Suprapubic skin (tissue), 4 donors: ENCODE measurements around the gene RGS7.

ENCODE experiments used
- POLR2A ChIP-seq, 2 donors: fragments of 450-650 bp; IDR thresholded peaks; one replicate each; pipeline ENCODE4 v1.6.1; 2017; ENCODE audit warnings: antibody characterized with exemption in 2 of 2, mild to moderate bottlenecking in 2 of 2, moderate library complexity in 2 of 2
- POLR2AphosphoS5 ChIP-seq, 3 donors: sonication (generic); formaldehyde crosslinking; IDR thresholded peaks; one replicate each; pipeline ENCODE4 v1.6.1; 2017; ENCODE audit warnings: antibody characterized with exemption in 3 of 3
- TF ChIP-seq, protein P1 (sequence below), 2 donors: fragments of 200-600 bp in 1 of 2; fragments of 450-650 bp in 1 of 2; sonication (generic) in 1 of 2; IDR thresholded peaks; one replicate each; pipeline ENCODE4 v1.5.1; 2016 to 2019; ENCODE audit warnings: antibody characterized with exemption in 2 of 2, mild to moderate bottlenecking in 1 of 2, moderate library complexity in 1 of 2

DNA sequence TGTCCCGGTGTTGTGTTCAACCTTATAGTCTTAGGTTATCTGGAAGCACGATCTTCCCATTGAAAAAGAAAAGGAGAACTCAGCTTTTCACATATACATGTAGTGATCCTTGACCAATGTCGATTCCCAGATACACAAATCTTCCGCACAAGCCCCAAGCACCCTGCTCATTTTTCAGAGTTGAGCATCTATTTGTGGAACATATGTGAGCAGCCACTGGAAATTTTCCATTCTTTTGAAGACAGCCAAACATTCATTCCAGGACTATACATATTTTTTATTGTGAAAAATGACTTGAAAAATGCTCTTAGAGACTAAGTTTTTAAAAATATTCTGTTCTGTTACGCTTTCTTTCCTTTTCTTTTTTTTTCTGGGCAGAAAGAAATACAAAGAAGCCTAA, 371.9 kb downstream of the RGS7 start:
- TF ChIP-seq POLR2AphosphoS5 (IDR thresholded peaks at IDR 0.05): no peak
- TF ChIP-seq, protein P1, sequence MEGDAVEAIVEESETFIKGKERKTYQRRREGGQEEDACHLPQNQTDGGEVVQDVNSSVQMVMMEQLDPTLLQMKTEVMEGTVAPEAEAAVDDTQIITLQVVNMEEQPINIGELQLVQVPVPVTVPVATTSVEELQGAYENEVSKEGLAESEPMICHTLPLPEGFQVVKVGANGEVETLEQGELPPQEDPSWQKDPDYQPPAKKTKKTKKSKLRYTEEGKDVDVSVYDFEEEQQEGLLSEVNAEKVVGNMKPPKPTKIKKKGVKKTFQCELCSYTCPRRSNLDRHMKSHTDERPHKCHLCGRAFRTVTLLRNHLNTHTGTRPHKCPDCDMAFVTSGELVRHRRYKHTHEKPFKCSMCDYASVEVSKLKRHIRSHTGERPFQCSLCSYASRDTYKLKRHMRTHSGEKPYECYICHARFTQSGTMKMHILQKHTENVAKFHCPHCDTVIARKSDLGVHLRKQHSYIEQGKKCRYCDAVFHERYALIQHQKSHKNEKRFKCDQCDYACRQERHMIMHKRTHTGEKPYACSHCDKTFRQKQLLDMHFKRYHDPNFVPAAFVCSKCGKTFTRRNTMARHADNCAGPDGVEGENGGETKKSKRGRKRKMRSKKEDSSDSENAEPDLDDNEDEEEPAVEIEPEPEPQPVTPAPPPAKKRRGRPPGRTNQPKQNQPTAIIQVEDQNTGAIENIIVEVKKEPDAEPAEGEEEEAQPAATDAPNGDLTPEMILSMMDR (IDR thresholded peaks at IDR 0.05): no peak
- TF ChIP-seq POLR2A (IDR thresholded peaks at IDR 0.05): no peak
